Lung microvascular endothelial cell (primary cell): ENCODE data around the gene PMF1. TPM values are rescaled to one million over a fixed set of nuclear protein-coding genes. Genes with fewer than 3 reads are reported as not detected.
A peak's percentile ranks its signal among the peaks of the same experiment; 100 is the strongest.

Experiments
- DNase-seq, 2 donors: peaks; one replicate each; pipeline versions ENCODE4 v3.0.0 to v3.0.0-alpha.2; 2010; ENCODE audit warnings: low read depth in 2 of 2
- total RNA-seq: library from RNA; depleted of rRNA; stranded (reverse); fragments of >200 nt; gene quantifications from 2 replicates; pipeline ENCODE4 v1.2.1, GENCODE V29; 2014

PMF1 gene
- total RNA-seq, 1 donor from 2014 or later: 39.9 TPM

DNA sequence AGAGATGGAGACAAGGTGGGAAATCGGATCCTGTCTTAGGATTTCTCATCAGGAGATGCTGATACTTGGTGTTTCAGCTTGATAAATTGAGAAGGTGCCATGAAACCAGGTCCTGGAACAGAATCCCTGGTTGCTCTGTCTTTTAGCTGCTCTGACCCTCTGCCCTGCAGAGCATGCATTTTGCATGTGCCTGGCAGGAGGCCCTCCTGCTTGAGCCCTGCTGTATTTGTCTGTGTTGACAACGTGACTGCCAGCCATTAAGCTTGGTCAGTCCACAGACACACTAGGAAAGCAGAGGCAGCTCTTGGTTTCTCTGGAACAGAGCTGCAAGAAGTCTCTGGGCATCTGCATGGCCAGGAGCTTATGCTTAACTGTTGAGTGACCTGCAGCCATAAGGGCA, 16.4 kb upstream of the PMF1 start:
- no peak for DNase-seq

DNA sequence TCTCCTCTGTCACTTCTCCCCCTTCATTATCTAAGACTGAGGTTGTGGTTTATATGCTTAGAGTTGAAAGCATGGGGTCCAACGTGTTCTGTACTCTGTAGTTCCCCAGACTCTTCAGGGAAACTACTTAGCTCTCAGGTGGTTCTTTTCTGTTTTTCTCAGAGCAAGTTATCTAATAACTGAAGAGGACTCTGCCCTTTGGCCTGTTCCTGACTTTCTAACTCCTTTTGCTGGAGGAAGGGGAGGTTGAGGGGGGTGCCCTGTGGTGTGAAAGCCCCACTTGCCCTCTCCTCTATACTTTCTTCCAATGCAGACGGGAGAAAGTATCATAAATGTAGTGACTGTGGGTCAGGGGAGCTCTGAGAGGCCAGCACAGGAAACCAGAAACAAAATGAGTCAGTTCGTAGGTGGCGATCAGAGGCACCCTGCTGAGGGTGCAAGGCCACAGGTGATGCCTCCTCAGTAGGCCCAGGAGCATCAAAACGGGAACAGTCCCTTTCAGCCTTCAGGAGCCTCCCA, 13.9 kb upstream of the PMF1 start:
- DNase-seq: no peak

DNA sequence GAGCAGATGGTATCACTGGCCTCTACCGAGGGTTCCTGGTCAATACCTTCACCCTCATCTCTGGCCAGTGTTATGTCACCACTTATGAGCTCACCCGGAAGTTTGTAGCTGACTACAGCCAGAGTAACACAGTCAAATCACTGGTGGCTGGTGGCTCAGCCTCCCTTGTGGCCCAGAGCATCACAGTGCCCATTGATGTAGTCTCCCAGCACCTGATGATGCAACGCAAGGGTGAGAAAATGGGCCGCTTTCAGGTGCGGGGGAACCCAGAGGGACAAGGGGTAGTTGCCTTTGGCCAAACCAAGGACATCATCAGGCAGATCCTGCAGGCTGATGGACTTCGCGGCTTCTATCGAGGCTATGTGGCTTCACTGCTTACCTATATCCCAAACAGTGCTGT, 12.8 kb upstream of the PMF1 start:
- DNase-seq: no peak

DNA sequence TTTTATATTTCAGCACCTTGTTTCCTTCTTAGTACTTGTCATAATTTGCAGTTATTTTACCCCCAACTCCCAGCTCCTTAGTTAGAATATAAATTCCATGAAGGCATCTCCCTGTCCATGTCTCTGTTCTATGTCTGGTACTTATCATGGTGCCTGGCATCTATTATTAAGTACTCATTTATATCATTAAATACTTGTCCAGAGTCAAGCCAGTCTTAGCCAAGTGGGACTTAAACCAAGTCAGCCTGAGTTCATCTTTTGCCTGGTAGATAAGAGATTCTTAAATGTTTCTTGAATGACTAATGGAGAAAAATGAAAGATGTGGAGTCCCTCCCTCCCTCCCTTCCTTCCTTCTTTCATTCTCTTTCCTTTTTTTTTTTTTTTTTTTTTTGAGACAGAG, 9.5 kb upstream of the PMF1 start:
- DNase-seq: peak in 1 of 2 donors; percentile 14

DNA sequence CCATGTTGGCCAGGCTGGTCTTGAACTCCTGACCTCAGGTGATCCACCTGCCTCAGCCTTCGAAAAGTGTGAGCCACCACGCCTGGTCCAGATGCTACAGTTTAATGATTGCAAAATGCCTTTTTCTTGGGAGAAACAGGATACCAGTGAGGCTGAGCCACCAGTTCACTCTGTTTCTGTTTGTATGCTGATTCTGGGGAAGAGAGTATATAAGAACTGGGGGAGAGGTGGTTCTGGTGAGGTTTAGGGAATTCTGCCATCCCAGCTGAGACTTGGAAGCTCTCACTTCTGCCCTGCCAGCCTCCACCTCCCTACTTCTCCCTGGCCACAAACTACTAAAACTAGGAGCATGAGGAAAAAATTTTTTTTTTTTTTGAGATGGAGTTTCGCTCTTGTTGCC, 8.1 kb upstream of the PMF1 start:
- DNase-seq: no peak

DNA sequence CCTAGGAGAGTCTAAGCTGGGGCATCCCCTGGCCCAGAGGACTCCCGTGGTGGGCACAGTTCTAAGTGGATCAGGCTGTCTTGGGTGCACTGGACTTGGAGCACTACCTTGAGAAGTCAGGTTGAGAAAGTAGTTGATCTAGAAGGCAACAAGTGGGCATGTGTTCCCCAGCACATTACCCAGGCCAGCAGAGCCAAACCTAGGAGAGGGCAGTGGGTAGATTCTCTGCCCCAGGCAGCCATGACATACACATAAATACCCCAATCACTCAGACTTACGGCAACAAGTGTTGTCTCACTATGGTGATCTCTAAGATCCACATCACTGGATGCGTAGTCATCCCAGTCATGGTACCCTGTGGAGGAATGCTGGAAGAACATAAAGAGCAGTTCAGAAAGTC, 1.6 kb upstream of the PMF1 start:
- no peak for DNase-seq

DNA sequence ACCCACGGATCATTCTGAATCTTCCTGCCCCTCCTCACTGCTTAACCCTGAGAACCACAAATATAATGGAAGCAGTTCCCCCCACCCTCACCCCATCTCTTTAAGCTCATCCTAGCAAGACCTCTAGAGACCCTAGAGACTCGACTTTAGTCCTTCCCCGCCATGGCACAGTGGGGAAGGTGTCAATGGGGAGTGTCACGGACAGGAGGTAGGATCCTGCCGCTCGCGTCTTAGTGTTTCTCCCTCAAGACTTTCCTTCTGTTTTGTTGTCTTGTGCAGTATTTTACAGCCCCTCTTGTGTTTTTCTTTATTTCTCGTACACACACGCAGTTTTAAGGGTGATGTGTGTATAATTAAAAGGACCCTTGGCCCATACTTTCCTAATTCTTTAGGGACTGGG, 677 bp upstream of the PMF1 start:
- no peak for DNase-seq

DNA sequence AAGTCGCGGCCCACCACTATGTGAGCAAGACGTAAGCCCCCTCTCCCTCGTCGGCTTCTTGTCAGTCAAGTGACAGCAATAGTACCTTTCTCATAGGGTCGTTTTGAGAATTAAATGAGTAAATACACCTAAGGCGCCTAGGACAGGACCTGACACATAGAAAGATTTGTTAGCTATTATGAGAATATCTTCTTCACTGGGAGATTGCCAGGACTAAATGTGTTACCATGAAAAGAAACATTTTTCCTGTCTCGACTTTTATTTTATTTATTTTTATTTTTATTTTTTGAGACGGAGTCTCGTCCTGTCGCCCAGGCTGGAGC, 798 bp downstream of the PMF1 start:
- DNase-seq: no peak

DNA sequence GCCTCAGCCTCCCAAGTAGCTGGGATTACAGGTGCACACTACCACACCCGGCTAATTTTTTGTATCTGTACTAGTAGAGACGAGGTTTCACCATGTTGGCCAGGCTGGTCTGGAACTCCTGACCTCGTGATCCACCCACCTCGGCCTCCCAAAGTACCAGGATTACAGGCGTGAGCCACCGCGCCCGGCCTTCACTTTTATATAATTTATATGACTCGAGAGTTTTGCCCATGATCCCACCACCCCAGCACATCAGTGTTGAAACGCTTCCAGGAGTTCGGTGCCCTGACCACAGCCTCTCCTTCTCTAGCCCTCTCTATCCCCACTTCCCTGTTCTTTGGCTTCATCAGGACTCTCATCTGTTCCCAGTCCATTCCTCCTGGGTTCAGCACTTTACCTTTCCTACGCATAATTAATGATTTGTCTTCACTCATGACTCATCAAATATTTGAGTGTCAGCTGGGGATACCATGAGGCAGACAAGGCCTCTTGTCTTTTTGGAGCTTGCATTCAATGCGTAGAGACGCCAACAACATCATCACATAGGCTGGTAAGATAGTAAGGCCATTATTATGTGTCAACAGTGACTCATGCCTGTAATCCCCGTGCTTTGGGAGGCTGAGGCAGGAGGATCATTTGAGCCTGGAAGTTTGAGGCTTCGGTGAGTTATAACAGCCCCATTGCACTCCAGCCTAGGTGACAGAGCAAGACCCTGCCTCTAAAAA, 1.4 kb downstream of the PMF1 start:
- DNase-seq: peak in 1 of 2 donors; percentile 48

DNA sequence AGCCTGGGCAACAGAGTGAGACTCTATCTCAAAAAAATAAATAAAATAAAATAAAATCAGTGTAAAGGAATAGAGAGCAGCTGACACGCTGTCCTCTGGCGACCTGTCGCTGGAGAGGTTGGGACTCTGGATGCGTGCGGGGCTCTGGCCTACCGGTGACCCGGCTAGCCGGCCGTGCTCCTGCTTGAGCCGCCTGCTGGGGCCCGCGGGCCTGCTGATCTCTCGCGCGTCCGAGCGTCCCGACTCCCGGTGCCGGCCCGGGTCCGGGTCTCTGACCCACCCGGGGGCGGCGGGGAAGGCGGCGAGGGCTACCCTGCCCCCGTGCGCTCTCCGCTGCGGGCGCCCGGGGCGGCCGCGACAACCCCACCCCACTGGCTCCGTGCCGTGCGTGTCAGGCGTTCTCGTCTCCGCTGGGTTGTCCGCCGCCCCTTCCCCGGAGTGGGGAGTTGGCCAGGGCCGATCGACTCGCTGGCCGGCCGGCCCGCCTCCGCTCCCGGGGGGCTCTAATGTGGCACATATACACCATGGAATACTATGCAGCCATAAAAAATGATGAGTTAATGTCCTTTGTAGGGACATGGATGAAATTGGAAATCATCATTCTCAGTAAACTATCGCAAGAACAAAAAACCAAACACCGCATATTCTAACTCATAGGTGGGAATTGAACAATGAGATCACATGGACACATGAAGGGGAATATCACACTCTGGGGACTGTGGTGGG, 3.7 kb downstream of the PMF1 start:
- DNase-seq: peak in 1 of 2 donors; percentile 13

DNA sequence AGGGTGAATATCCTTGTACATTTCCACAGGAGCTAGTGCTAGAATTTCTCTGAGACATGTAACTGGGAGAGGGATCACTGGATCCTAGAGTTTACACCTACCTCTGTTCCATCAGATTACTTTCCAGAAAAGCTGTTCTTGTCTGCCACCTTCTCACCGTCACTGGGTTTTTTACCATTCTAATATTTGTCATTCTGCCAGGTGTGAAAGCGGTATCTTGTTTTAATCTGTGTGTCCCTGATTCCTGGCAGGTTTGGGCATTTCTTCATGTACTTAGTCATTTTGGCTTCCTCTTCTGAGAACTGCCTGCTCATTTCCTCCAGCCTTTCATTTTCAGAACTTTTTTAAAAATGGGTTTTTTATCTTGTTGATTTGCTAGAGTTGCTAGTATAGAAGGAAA, 5.1 kb downstream of the PMF1 start:
- DNase-seq: peak; percentile 42 to 69

DNA sequence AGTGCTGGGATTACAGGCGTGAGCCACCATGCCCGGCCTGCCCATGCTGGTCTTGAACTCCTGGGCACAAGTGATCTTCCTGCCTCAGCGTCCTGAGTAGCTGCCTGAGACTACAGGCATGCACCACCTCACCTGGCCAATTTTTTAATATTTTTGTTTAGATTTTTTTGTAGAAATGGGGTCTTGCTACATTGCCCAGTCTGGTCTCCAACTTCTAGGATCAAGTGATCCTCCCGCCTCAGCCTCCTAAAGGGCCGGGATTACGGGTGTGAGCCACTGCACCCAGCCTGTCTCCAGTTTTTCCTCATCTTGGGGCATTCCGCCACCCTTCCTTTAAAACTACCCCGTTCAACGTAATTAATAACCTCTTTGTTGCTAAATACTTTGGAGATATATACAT, 7.4 kb downstream of the PMF1 start:
- DNase-seq: no peak

DNA sequence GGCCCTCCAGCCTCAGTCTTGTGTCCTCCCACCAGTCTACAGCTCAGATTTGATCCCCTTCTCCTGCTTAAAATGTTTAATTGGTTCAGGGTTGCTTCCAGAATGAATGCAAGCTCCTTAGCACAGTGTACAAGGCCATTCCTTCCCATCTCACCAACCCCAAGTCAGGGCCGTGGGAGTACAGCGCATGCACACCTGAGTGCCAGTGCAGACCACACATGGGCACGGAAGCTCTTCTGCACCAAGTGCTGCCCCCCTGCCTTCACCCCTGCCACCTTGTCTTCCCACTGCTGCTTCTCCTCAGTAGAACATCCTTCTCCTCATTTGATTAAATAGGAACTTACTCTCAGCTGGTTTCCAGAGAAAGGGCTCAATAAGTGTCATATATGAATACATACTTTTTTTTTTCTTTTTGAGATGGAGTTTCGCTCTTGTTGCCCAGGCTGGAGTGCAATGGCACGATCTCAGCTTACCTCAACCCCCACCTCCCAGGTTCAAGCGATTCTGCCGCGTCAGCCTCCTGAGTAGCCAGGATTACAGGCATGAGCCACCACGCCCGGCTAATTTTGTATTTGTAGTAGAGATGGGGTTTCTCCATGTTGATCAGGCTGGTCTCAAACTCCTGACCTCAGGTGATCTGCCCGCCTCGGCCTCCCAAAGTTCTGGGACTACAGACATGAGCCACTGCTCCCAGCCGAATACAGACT, 9.3 kb downstream of the PMF1 start:
- no peak for DNase-seq

DNA sequence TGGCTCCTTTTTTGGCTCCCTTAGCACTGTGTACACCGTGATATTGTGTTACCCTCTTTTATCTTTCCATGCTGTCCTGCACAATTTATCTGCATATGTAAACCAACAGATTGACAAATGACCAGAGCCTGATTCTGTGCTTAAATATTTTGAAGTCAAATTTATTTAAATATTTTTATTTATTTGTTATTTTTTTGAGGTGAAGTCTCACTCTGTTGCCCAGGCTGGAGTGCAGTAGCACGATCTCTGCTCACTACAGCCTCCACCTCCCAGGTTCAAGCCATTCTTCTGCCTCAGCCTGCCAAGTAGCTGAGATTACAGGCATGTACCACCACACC, 12.8 kb downstream of the PMF1 start:
- DNase-seq: no peak

DNA sequence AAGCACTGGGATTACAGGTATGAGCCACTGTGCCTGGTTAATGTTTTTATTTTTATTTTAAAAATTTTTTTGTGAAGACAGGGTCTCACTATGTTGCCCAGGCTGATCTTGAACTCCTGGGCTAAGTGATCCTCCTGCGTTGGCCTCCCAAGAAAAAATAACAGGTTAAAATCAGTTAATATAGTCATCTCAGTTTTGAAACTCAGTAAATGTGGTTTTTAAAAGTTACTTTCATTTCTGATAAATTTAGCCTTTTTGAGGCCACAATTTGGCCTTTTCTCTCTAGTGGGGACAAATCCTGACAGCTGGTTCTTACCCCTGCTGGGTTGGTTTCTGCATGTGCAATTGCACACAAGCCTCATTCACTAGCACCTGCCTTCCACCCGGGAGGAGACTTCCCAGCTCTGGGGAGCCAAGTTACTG, 13.3 kb downstream of the PMF1 start:
- DNase-seq: no peak

DNA sequence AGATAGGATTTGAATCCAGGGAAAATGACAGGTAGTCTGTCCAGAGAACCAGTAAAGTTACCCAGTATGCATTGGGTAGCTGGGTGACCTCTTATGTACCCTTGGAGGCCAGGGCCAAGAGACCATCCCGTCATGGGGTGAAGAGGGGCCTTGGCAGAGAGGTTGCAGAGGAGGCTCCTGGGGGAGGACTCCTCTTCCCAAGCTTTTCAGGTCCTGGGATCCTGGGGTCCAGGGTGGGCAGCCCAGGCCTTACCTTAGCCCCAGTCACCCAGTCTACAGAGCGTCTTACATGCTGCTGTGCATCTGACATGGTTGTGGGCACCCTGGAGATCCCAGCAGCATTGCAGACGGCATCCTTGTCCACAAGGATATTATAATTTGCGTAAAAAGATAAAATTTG, 14.0 kb downstream of the PMF1 start:
- DNase-seq: no peak

DNA sequence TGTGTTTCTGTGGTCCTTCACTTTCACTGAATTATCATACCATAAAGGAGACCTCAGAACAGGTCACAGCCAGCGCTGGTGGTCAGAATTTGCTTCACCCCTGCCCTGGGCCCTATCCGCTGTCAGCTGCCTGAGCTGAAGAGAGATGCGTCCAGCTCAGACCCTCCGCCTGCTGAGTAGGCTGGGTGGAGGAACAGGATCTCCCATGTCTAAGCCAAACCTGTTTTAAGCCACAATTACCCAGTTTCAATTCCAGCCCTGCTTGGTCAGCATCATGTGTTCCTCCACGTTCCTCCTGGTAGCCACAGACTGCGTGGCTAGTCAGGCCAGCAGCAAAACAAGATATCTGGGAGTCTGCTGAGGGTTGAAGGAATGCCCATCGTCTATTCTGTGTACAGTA, 15.7 kb downstream of the PMF1 start:
- no peak for DNase-seq

DNA sequence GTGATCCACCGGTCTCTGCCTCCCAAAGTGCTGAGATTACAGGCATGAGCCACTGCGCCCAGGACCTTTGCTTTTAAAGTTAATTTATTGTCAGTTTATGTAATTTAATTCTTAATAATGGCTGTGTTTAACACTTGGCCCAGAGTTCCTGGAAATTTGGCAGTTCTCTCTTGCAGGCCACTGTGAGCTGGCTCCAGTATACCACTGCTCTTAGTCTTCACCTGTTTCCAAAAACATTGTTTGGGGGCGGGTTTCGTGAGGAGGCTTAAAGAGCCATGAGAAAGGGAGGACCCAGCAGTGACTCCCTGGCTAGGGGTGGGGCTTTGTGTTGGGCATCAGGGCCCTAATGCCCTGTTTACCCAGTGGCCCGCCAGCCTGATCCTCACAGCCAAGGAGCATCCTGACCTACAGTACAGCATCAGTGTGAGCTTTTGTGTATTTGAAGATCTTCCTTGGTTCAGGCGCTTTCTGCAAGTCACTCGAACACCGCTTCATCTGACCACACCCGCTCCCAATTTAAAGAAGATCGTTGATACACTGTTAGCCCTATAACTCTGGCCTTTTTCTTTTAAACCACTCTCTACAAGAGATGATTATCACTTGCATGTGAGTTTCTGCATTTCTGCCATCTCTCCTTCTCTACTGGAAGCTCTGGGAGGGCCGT, 17.1 kb downstream of the PMF1 start:
- DNase-seq: no peak

DNA sequence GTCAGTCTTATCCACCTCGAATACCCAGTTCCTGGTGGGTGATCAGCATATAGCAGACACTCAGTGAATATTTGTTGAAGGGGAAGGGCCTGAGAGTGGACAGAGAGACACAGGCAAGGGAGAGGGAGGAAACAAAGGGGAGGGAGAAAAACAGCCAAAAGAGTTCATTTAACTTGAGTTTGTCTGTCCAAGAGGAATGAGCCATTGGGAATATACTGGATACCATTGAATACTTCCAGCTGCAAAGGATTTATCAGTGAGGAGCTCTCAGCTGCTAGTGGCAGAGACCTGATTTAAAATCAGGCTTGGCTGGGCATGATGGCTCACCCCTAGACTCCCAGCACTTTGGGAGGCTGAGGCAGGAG, 17.6 kb downstream of the PMF1 start:
- no peak for DNase-seq

DNA sequence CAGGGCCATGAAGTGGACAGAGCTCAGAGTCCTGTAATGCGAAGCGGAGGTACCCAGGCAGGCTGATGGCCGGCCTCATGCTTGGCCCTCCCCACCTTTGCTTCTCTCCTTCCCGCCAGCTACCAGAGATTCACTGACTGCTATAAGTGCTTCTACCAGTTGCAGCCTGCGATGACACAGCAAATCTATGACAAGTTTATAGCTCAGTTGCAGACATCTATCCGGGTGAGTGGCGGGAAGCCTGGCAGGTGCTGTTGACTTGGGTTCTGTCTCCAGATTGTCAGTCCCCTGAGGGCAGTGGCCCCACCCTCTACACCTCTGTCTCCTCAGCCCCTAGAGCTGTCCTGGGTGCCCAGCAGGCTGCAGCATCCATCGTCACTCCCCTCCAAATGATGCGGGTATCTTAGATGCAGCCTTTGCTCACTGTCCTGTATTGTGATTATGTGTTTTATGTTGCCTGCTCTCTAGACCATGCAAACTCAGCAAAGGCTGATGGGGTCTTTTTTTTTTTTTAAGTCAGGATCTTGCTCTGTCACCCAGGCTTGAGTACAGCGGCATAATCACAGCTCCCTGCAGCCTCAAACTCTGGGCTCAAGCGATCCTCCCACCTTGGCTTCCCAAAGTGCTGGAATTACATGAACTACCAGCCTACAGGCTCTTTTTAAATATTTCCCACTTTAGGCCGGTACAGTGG, 19.5 kb downstream of the PMF1 start:
- no peak for DNase-seq

DNA sequence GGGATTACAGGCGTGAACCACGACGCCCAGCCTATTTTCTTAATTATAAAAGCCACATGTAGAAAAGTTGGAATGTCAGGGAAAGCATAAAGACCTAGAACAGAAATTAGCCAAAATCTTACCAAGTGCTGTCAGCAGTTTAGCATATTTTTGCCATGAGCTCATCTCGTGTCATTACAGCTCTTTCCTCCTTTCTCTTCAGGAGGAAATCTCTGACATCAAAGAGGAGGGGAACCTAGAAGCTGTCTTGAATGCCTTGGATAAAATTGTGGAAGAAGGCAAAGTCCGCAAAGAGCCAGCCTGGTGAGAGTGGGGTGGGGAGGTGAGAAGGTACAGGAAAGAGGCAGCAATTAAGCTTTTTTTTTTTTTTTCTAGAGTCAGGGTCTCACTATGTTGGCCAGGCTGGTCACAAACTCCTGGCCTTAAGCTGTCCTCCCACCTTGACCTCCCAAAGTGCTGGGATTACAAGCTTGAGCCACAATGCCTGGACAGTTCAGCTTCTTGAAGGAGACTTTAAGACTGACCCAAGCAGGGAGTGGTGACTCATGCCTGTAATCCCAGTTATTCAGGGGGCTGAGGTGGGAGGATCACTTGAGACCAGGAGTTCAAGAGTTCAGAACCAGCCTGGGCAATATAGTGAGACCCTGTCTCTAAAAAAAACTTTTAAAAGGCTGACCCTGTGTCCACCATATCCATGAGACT, 20.8 kb downstream of the PMF1 start:
- DNase-seq: peak in 1 of 2 donors; percentile 85
